ENCODE data around the gene C3orf22.

GRCh38 chr3:126557415-126557745, 1.4 kb downstream of the C3orf22 start:
- TF ChIP-seq POLR2AphosphoS5 (IDR thresholded peaks at IDR 0.05; ENCODE audit: low read depth) (no peak), REST (IDR thresholded peaks at IDR 0.05; ENCODE audit: insufficient replicate concordance, low read depth) (no peak), GABPA (IDR thresholded peaks at IDR 0.05; ENCODE audit: low read depth) (no peak), SPI1 (IDR thresholded peaks at IDR 0.05; ENCODE audit: borderline replicate concordance, low read depth) (no peak)
- TF ChIP-seq, protein P1, sequence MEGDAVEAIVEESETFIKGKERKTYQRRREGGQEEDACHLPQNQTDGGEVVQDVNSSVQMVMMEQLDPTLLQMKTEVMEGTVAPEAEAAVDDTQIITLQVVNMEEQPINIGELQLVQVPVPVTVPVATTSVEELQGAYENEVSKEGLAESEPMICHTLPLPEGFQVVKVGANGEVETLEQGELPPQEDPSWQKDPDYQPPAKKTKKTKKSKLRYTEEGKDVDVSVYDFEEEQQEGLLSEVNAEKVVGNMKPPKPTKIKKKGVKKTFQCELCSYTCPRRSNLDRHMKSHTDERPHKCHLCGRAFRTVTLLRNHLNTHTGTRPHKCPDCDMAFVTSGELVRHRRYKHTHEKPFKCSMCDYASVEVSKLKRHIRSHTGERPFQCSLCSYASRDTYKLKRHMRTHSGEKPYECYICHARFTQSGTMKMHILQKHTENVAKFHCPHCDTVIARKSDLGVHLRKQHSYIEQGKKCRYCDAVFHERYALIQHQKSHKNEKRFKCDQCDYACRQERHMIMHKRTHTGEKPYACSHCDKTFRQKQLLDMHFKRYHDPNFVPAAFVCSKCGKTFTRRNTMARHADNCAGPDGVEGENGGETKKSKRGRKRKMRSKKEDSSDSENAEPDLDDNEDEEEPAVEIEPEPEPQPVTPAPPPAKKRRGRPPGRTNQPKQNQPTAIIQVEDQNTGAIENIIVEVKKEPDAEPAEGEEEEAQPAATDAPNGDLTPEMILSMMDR (IDR thresholded peaks at IDR 0.05; ENCODE audit: insufficient read depth, low read length) = no peak
